Measurements from ENCODE around the gene ASTN2.

ASTN2 gene

DNA sequence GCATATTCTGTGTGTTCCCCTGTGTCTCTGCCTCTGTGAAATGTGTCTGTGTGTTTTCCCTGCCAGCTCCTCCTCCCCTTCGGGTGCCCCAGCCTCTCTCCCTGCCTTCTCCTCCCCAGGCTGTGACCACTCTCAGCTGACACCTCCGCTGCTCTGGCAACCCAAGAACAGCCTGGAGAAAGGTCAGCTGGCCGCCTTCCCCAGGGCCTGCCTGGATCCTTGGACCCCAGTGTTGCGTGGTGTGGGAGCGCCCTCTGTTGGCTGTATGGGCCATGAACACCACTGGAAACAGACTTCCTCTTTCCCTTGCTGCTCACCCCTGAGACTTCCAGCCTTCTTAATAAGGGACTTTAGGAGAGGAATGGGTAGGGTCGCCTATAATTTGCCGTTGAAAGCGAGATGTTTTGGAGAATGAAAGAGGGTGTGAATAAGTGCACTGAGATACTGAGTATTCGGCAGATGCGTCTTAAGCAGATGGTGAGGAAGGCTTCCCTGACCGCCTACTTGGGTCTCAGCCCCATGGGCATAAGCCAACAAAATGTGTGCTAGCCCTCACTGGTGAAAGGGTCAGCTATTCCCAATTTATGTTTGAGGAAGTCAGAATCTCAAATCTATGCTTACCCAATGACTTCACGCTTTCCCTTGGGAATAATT, 842.6 kb downstream of the ASTN2 start:
- peak; percentile 60 for DNase-seq (ENCODE audit: extremely low read depth, low read depth)
- no peak overlapping the region for H3K4me3 ChIP-seq (replicated peaks; ENCODE audit: low read depth, low read length)
- TF ChIP-seq, protein P1, sequence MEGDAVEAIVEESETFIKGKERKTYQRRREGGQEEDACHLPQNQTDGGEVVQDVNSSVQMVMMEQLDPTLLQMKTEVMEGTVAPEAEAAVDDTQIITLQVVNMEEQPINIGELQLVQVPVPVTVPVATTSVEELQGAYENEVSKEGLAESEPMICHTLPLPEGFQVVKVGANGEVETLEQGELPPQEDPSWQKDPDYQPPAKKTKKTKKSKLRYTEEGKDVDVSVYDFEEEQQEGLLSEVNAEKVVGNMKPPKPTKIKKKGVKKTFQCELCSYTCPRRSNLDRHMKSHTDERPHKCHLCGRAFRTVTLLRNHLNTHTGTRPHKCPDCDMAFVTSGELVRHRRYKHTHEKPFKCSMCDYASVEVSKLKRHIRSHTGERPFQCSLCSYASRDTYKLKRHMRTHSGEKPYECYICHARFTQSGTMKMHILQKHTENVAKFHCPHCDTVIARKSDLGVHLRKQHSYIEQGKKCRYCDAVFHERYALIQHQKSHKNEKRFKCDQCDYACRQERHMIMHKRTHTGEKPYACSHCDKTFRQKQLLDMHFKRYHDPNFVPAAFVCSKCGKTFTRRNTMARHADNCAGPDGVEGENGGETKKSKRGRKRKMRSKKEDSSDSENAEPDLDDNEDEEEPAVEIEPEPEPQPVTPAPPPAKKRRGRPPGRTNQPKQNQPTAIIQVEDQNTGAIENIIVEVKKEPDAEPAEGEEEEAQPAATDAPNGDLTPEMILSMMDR (IDR thresholded peaks at IDR 0.05; ENCODE audit: low read depth, low read length, missing control alignments) = peak; percentile 94

DNA sequence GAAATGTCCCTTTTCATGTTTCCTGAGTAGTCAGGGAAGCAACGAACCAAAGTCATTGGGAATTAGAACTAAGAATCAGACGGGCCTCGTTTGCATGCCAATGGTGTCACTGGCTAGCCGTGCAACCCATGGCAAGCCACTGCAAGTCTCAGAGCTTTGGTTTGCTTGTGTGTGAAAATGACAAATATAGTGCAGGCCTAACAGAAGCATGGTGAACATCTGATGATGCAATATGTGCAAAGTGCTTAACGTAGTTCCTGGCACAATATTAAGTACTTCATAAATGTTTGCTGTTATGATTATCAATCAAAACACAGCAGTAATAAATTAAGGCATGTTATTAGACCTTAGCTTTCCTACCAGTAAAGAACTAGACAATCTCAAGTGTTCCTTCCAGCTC, 845.7 kb downstream of the ASTN2 start:
- TF ChIP-seq, protein P1 (IDR thresholded peaks at IDR 0.05; ENCODE audit: low read depth, low read length, missing control alignments) = no peak
- DNase-seq (ENCODE audit: extremely low read depth, low read depth) = no peak
- H3K4me3 ChIP-seq (replicated peaks; ENCODE audit: low read depth, low read length) = no peak overlapping the region

- TF ChIP-seq, protein P1 (IDR thresholded peaks at IDR 0.05; ENCODE audit: low read depth, low read length, missing control alignments) = no peak
- H3K4me3 ChIP-seq (replicated peaks; ENCODE audit: low read depth, low read length) = no peak overlapping the region
- DNase-seq (ENCODE audit: extremely low read depth, low read depth) = no peak
Measured at GRCh38 chr9:116566677-116567488, 848.0 kb downstream of the ASTN2 start.

GRCh38 chr9:116565986-116566385, 848.9 kb downstream of the ASTN2 start:
- no peak overlapping the region for H3K4me3 ChIP-seq (replicated peaks; ENCODE audit: low read depth, low read length)
- DNase-seq (ENCODE audit: extremely low read depth, low read depth) = no peak
- TF ChIP-seq, protein P1 (IDR thresholded peaks at IDR 0.05; ENCODE audit: low read depth, low read length, missing control alignments) = no peak

- H3K4me3 ChIP-seq (replicated peaks; ENCODE audit: low read depth, low read length) = no peak overlapping the region
- no peak for DNase-seq (ENCODE audit: extremely low read depth, low read depth)
- TF ChIP-seq, protein P1 (IDR thresholded peaks at IDR 0.05; ENCODE audit: low read depth, low read length, missing control alignments) = no peak
Measured at GRCh38 chr9:116564266-116564793, 850.5 kb downstream of the ASTN2 start.

- H3K4me3 ChIP-seq (replicated peaks; ENCODE audit: low read depth, low read length) = no peak overlapping the region
- no peak for DNase-seq (ENCODE audit: extremely low read depth, low read depth)
- TF ChIP-seq, protein P1 (IDR thresholded peaks at IDR 0.05; ENCODE audit: low read depth, low read length, missing control alignments) = no peak
Measured at GRCh38 chr9:116558818-116559540, 855.9 kb downstream of the ASTN2 start.

All from HFF-Myc (cell line).